Panc1 (cell line): ENCODE results near the gene ADK. TPM values are rescaled to one million over a fixed set of nuclear protein-coding genes. Genes with fewer than 3 reads are reported as not detected.

Experiments
- ATAC-seq: fragments of 200-7000 bp; cut with Tn5 transposase; 2 replicates; pipeline ENCODE4 v1.9.1; 2020; ENCODE audit warnings: mild to moderate bottlenecking, moderate library complexity
- BruUV-seq: library from RNA; stranded (reverse); fragments of 400-500 nt; replicated peaks from 2 replicates; lab custom pipeline; 2021; lab: Mats Ljungman, UMichigan
- CTCF ChIA-PET: fragments of 300-600 bp; sonication (Branson Sonifier 250); formaldehyde crosslinking; loops from one replicate; lab custom pipeline; 2022; ENCODE audit warnings: antibody characterized with exemption; lab: Charles Lee
- POLR2A ChIA-PET: fragments of 300-600 bp; sonication (Branson Sonifier 250); formaldehyde crosslinking; loops from one replicate; lab custom pipeline; 2022; ENCODE audit warnings: antibody characterized with exemption; lab: Charles Lee
- DNase-seq: peaks from one replicate; pipeline ENCODE4 v3.0.0-alpha.2; 2010; ENCODE audit warnings: low read depth, low spot score
- H3K27ac ChIP-seq: 2 replicates; pipeline ENCODE4 v1.5.1; 2011; ENCODE audit warnings: mild to moderate bottlenecking, low read length, inconsistent platforms
- H3K27me3 ChIP-seq: fragments of 200-500 bp; sonication (Bioruptor generic); 2 replicates; pipeline ENCODE4 v1.6.0; 2014; ENCODE audit warnings: low read length, inconsistent platforms; ENCODE audit not compliant: control insufficient read depth, insufficient read depth
- H3K36me3 ChIP-seq: fragments of 200-500 bp; sonication (Bioruptor generic); 2 replicates; pipeline ENCODE4 v1.5.1; 2014; ENCODE audit warnings: inconsistent platforms, mild to moderate bottlenecking, low read length, moderate library complexity; ENCODE audit not compliant: control insufficient read depth, insufficient read depth
- H3K4me1 ChIP-seq: 2 replicates; pipeline ENCODE4 v1.5.1; 2011; ENCODE audit warnings: inconsistent platforms, mild to moderate bottlenecking, low read length, moderate library complexity; ENCODE audit not compliant: control insufficient read depth, insufficient read depth
- H3K4me3 ChIP-seq, 2 experiments: 2 replicates each; pipeline ENCODE4 v1.5.1; 2011 to 2012; ENCODE audit warnings: low read depth in 2 of 2, low read length in 2 of 2, mild to moderate bottlenecking in 2 of 2, inconsistent platforms in 1 of 2, moderate library complexity in 1 of 2
- H3K9me3 ChIP-seq: fragments of 200-500 bp; sonication (Bioruptor generic); 2 replicates; pipeline ENCODE4 v1.5.1; 2014; ENCODE audit warnings: low read depth, mild to moderate bottlenecking, inconsistent platforms, low read length, moderate library complexity; ENCODE audit not compliant: control insufficient read depth, insufficient read depth
- CTCF ChIP-seq: fragments of 450-650 bp; IDR thresholded peaks from 2 replicates; pipeline ENCODE4 v1.5.1; 2017; ENCODE audit warnings: mild to moderate bottlenecking
- POLR2AphosphoS5 ChIP-seq: IDR thresholded peaks from 2 replicates; pipeline ENCODE4 v1.6.1; 2012; ENCODE audit warnings: mild to moderate bottlenecking, low read depth, low read length, moderate library complexity
- REST ChIP-seq, 2 experiments: IDR thresholded peaks; 2 replicates each; pipeline ENCODE4 v1.6.1; 2011 to 2012; ENCODE audit warnings: low read depth in 2 of 2, control low read depth in 1 of 2, low read length in 1 of 2, mild to moderate bottlenecking in 1 of 2, moderate library complexity in 1 of 2; ENCODE audit not compliant: insufficient read depth in 1 of 2
- SIN3A ChIP-seq: IDR thresholded peaks from 2 replicates; pipeline ENCODE4 v1.6.1; 2012; ENCODE audit warnings: low read depth, mild to moderate bottlenecking, low read length, moderate library complexity, borderline replicate concordance; ENCODE audit not compliant: insufficient read depth
- TCF7L2 ChIP-seq: IDR thresholded peaks from 2 replicates; pipeline ENCODE4 v1.6.1; 2011; ENCODE audit warnings: mild to moderate bottlenecking, low read depth, low read length, inconsistent platforms
- in situ Hi-C: cut with HindIII; loops from 2 replicates; pipeline ENCODE4 v1.10.0; 2016; ENCODE audit warnings: low sequenced_read_pairs, low pct_unique_long_range_greater_than_20kb
- intact Hi-C: fragments of 100-400 bp; cut with micrococcal nuclease; formaldehyde crosslinking; loops from one replicate; pipeline ENCODE4 v1.10.0; 2022; ENCODE audit not compliant: unreplicated experiment
- total RNA-seq: library from RNA; stranded (reverse); gene quantifications from one replicate; pipeline ENCODE4 v1.2.1, GENCODE V29; 2021; ENCODE audit not compliant: unreplicated experiment

Gene ADK
- total RNA-seq, 1 experiment from 2014 or later, result 64.5 TPM

- ChIA-PET POLR2A (interaction anchor here (0.7 kb wide), 1 partner anchor 11 kb away, joined by 4 read pairs; no protein-coding TSS in a partner anchor), CTCF (interaction anchor here (0.7 kb wide), 1 partner anchor 473 kb away, joined by 4 read pairs; no protein-coding TSS in a partner anchor)
- no TSS peak for BruUV-seq
- Histone ChIP-seq H3K27ac (no peak overlapping the region), H3K4me1 (no peaks in the 10 kb centered on the region), H3K27me3 (no peaks in the 10 kb centered on the region), H3K9me3 (no peaks in the 10 kb centered on the region), H3K4me3 (no peak overlapping the region), H3K36me3 (no peaks in the 10 kb centered on the region)
- intact Hi-C loops, result no loop called here
- in situ Hi-C loops, result no loop called here
- TF ChIP-seq TCF7L2 (no peak), SIN3A (no peak), REST (IDR thresholded peaks at IDR 0.05; ENCODE audit: insufficient read depth in 1 of 2, low read depth in 2 of 2, low read length in 1 of 2) (no peak), CTCF (no peak), POLR2AphosphoS5 (no peak)
- DNase-seq (no peak), ATAC-seq (no peak)
These were observed 587.0 kb downstream of the ADK start for GRCh38 chr10:74738052-74738451.

- intact Hi-C loops (no loop called here), in situ Hi-C loops (no loop called here)
- H3K4me1 ChIP-seq, result no peaks in the 10 kb centered on the region
- no peak overlapping the region for H3K27ac ChIP-seq
- DNase-seq, result no peak
- ATAC-seq, result no peak
- H3K4me3 ChIP-seq, result no peak overlapping the region
- ChIA-PET CTCF (interaction anchor here (1.5 kb wide), 1 partner anchor 281 kb away, joined by 3 read pairs; no protein-coding TSS in a partner anchor), POLR2A (interaction anchor here (0.6 to 0.7 kb wide), 2 partner anchors 92 to 248 kb away, joined by 3 read pairs; no protein-coding TSS in a partner anchor)
- no peaks in the 10 kb centered on the region for H3K36me3 ChIP-seq
- BruUV-seq, result no TSS peak
- H3K9me3 ChIP-seq, result no peaks in the 10 kb centered on the region
- no peaks in the 10 kb centered on the region for H3K27me3 ChIP-seq
- no peak for TF ChIP-seq CTCF
- TF ChIP-seq POLR2AphosphoS5, result no peak
- no peak for TF ChIP-seq SIN3A
- TF ChIP-seq TCF7L2, result no peak
- no peak for TF ChIP-seq REST (IDR thresholded peaks at IDR 0.05; ENCODE audit: insufficient read depth in 1 of 2, low read depth in 2 of 2, low read length in 1 of 2)
These were observed 587.5 kb downstream of the ADK start for GRCh38 chr10:74738542-74738941.
